H9 (cell line): ENCODE data around the gene UBTF. TPM values are rescaled to one million over a fixed set of nuclear protein-coding genes. Genes with fewer than 3 reads are reported as not detected.
A peak's percentile ranks its signal among the peaks of the same experiment; 100 is the strongest.

ENCODE experiments used
- DNase-seq: peaks from one replicate; pipeline ENCODE4 v3.0.0-alpha.2; 2017
- H2AFZ ChIP-seq: one replicate; pipeline ENCODE4 v1.6.1; 2013; ENCODE audit warnings: mild to moderate bottlenecking, low read length, control low read depth, moderate library complexity
- H2AK5ac ChIP-seq: 2 replicates; pipeline ENCODE4 v1.6.1; 2013; ENCODE audit warnings: low read length, control low read depth, mixed read lengths; ENCODE audit not compliant: insufficient read length
- H2BK120ac ChIP-seq: one replicate; pipeline ENCODE4 v1.6.1; 2013; ENCODE audit warnings: low read depth, mild to moderate bottlenecking, low read length, control low read depth, inconsistent platforms; ENCODE audit not compliant: poor library complexity, severe bottlenecking
- H2BK12ac ChIP-seq: 2 replicates; pipeline ENCODE4 v1.6.1; 2013; ENCODE audit warnings: low read length, control low read depth, mixed read lengths, low read depth; ENCODE audit not compliant: insufficient read length
- H2BK15ac ChIP-seq: 2 replicates; pipeline ENCODE4 v1.6.1; 2013; ENCODE audit warnings: low read depth, low read length, control low read depth
- H2BK20ac ChIP-seq: one replicate; pipeline ENCODE4 v1.6.1; 2013; ENCODE audit warnings: low read depth, mild to moderate bottlenecking, low read length, control low read depth, inconsistent platforms; ENCODE audit not compliant: poor library complexity, severe bottlenecking
- H2BK5ac ChIP-seq: 2 replicates; pipeline ENCODE4 v1.6.1; 2013; ENCODE audit warnings: low read length, control low read depth, mixed read lengths; ENCODE audit not compliant: insufficient read length
- H3K14ac ChIP-seq: 2 replicates; pipeline ENCODE4 v1.6.1; 2013; ENCODE audit warnings: low read length, control low read depth; ENCODE audit not compliant: insufficient read depth
- H3K18ac ChIP-seq: 2 replicates; pipeline ENCODE4 v1.6.1; 2013; ENCODE audit warnings: low read depth, mild to moderate bottlenecking, mixed read lengths, low read length, control low read depth; ENCODE audit not compliant: insufficient read length
- H3K23ac ChIP-seq: 2 replicates; pipeline ENCODE4 v1.6.1; 2013; ENCODE audit warnings: low read length, control low read depth, mixed read lengths, low read depth; ENCODE audit not compliant: insufficient read length
- H3K23me2 ChIP-seq: 2 replicates; pipeline ENCODE4 v1.6.1; 2013; ENCODE audit warnings: low read depth, mild to moderate bottlenecking, mixed read lengths, low read length, control low read depth; ENCODE audit not compliant: insufficient read length, poor library complexity, severe bottlenecking
- H3K27ac ChIP-seq: 2 replicates; pipeline ENCODE4 v1.5.1; 2013; ENCODE audit warnings: low read length, control low read depth, mixed read lengths, low read depth; ENCODE audit not compliant: insufficient read length
- H3K27me3 ChIP-seq: 2 replicates; pipeline ENCODE4 v1.6.1; 2013; ENCODE audit warnings: low read length, control low read depth, inconsistent platforms; ENCODE audit not compliant: insufficient read depth
- H3K4ac ChIP-seq: 2 replicates; pipeline ENCODE4 v1.6.1; 2013; ENCODE audit warnings: low read depth, mild to moderate bottlenecking, control low read depth, inconsistent platforms, low read length, moderate library complexity
- H3K4me1 ChIP-seq: 2 replicates; pipeline ENCODE4 v1.6.1; 2013; ENCODE audit warnings: low read length, control low read depth, inconsistent platforms; ENCODE audit not compliant: insufficient read depth
- H3K4me2 ChIP-seq: 2 replicates; pipeline ENCODE4 v1.6.1; 2013; ENCODE audit warnings: low read length, control low read depth, mixed read lengths; ENCODE audit not compliant: insufficient read length, insufficient read depth
- H3K56ac ChIP-seq: 2 replicates; pipeline ENCODE4 v1.6.1; 2013; ENCODE audit warnings: low read depth, mild to moderate bottlenecking, mixed read lengths, low read length, control low read depth; ENCODE audit not compliant: insufficient read length
- H3K79me1 ChIP-seq: 2 replicates; pipeline ENCODE4 v1.6.1; 2013; ENCODE audit warnings: low read depth, mild to moderate bottlenecking, moderate library complexity, low read length, control low read depth, inconsistent platforms; ENCODE audit not compliant: insufficient read depth, poor library complexity, severe bottlenecking
- H3K79me2 ChIP-seq: 2 replicates; pipeline ENCODE4 v1.6.1; 2013; ENCODE audit warnings: low read length, control low read depth, inconsistent platforms; ENCODE audit not compliant: insufficient read depth
- H3K9ac ChIP-seq: 2 replicates; pipeline ENCODE4 v1.6.1; 2013; ENCODE audit warnings: low read length, control low read depth, mixed read lengths; ENCODE audit not compliant: insufficient read length; ENCODE audit errors: extremely low read depth
- H3K9me3 ChIP-seq: one replicate; pipeline ENCODE4 v1.6.1; 2013; ENCODE audit warnings: low read depth, low read length, inconsistent platforms; ENCODE audit not compliant: control insufficient read depth
- H3T11ph ChIP-seq: one replicate; pipeline ENCODE4 v1.6.1; 2013; ENCODE audit warnings: mild to moderate bottlenecking, low read length, control low read depth, inconsistent platforms
- H4K20me1 ChIP-seq: one replicate; pipeline ENCODE4 v1.6.1; 2013; ENCODE audit not compliant: control insufficient read depth, insufficient read length, insufficient read depth
- H4K5ac ChIP-seq: 2 replicates; pipeline ENCODE4 v1.6.1; 2013; ENCODE audit warnings: low read depth, mild to moderate bottlenecking, mixed read lengths, low read length, control low read depth; ENCODE audit not compliant: insufficient read length
- H4K8ac ChIP-seq: replicated peaks from 2 replicates; pipeline ENCODE4 v1.6.1; 2013; ENCODE audit warnings: low read length, control low read depth, mixed read lengths, low read depth; ENCODE audit not compliant: insufficient read length
- H4K91ac ChIP-seq: 2 replicates; pipeline ENCODE4 v1.6.1; 2013; ENCODE audit warnings: low read depth, mild to moderate bottlenecking, moderate library complexity, mixed read lengths, low read length, control low read depth; ENCODE audit not compliant: insufficient read length
- H3K27ac Mint-ChIP-seq, 3 experiments: 2 replicates in 2 of 3; 3 replicates in 1 of 3; pipeline ENCODE4 v1.8.0; 2020 to 2021; ENCODE audit warnings: mixed read lengths in 3 of 3, mild to moderate bottlenecking in 1 of 3, moderate library complexity in 1 of 3
- H3K27me3 Mint-ChIP-seq: 2 replicates; pipeline ENCODE4 v1.8.0; 2021; ENCODE audit warnings: low read depth, mild to moderate bottlenecking, moderate library complexity, mixed read lengths
- H3K36me3 Mint-ChIP-seq, 3 experiments: 2 replicates in 2 of 3; 3 replicates in 1 of 3; pipeline ENCODE4 v1.8.0; 2020 to 2021; ENCODE audit warnings: low read depth in 3 of 3, mixed read lengths in 3 of 3; ENCODE audit not compliant: insufficient read depth in 1 of 3
- H3K4me1 Mint-ChIP-seq, 2 experiments: 2 replicates each; pipeline ENCODE4 v1.8.0; 2020; ENCODE audit warnings: mixed read lengths in 2 of 2
- H3K4me3 Mint-ChIP-seq, 2 experiments: 2 replicates in 1 of 2; 3 replicates in 1 of 2; pipeline ENCODE4 v1.8.0; 2020 to 2021; ENCODE audit warnings: mild to moderate bottlenecking in 2 of 2, mixed read lengths in 2 of 2, moderate library complexity in 1 of 2
- H3K9me3 Mint-ChIP-seq, 2 experiments: 2 replicates in 1 of 2; 3 replicates in 1 of 2; pipeline ENCODE4 v1.8.0; 2020; ENCODE audit warnings: mild to moderate bottlenecking in 2 of 2, mixed read lengths in 2 of 2, moderate library complexity in 1 of 2
- CTCF ChIP-seq: fragments of 200-600 bp; sonication (generic); conservative IDR thresholded peaks from 3 replicates; pipeline ENCODE4 v1.8.0; 2021; ENCODE audit warnings: antibody characterized with exemption, mild to moderate bottlenecking
- WGBS: extraction: QIAGEN DNeasy Blood & Tissue Kit; methylation state at CpG from one replicate; pipeline ENCODE4 v1.1.7; 2013; ENCODE audit warnings: missing lambda C conversion rate, low lambda C conversion rate, mixed read lengths; ENCODE audit not compliant: insufficient read length; ENCODE audit errors: extremely low coverage; 5-methylcytosine and 5-hydroxymethylcytosine counted together
- total RNA-seq: library from RNA; stranded (reverse); gene quantifications from 2 replicates; pipeline ENCODE4 v1.2.1, GENCODE V29; 2021

UBTF gene
- total RNA-seq, 1 experiment from 2014 or later, result 151 TPM

DNA sequence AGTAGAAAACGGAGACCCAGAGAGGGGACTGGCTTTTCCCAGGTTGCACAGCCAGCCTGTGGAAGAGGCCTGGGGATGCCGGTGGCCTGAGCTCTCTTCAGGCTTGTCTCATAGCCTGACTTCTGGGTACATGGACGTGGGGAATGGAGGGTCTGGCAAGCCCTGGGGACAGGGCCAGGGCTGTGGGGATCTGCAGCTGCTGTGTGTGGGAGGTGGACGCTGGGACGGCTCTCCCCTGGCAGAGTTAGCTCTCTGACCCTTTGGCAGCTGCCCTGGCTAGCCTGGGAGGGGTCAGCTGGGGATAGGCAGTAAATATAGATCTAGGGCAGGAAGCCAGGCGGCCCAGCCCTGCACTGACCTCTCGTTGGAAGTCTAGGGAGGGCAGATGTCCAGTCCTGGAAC is 28.0 kb upstream of the UBTF start:
- Histone ChIP-seq H2AK5ac (no peak overlapping the region), H2BK20ac (no peak overlapping the region), H2BK12ac (no peak overlapping the region), H3K23ac (no peak overlapping the region), H3K4ac (no peak overlapping the region), H3K18ac (no peak overlapping the region), H3K9ac (no peak overlapping the region), H3K4me2 (no peak overlapping the region), H2BK5ac (no peak overlapping the region), H2AFZ (no peak overlapping the region), H3K9me3 (no peaks in the 10 kb centered on the region), H4K91ac (no peak overlapping the region), H3K56ac (no peak overlapping the region), H3K4me1 (no peaks in the 10 kb centered on the region), H3K23me2 (no peaks in the 10 kb centered on the region), H3K27me3 (no peaks in the 10 kb centered on the region), H3K14ac (no peak overlapping the region), H3T11ph (no peak overlapping the region), H4K20me1 (no peaks in the 10 kb centered on the region), H3K79me2 (no peaks in the 10 kb centered on the region), H2BK15ac (no peak overlapping the region), H4K8ac (no peak overlapping the region), H2BK120ac (no peak overlapping the region), H3K27ac (no peak overlapping the region), H4K5ac (no peak overlapping the region), H3K79me1 (no peaks in the 10 kb centered on the region)
- H3K27me3 Mint-ChIP-seq, result peaks cover 2% of the 10 kb centered on the region
- no peaks in the 10 kb centered on the region for H3K9me3 Mint-ChIP-seq
- no CpG with 5 or more reads among the region's 7 CpGs for WGBS
- H3K27ac Mint-ChIP-seq, result no peak overlapping the region; a peak in 1 of 7 replicates
- no peak for TF ChIP-seq CTCF
- no peak for DNase-seq
- H3K36me3 Mint-ChIP-seq, result no peaks in the 10 kb centered on the region; a peak in 2 of 7 replicates
- peaks cover 13 to 33% of the 10 kb centered on the region in 2 experiments for H3K4me1 Mint-ChIP-seq
- 0 out of 5 replicates have a peak overlapping the region, but pooled peaks of 1 of the 2 experiments have one; percentile 29 for H3K4me3 Mint-ChIP-seq
